Measurements from ENCODE around the gene MEST. TPM values are rescaled to one million over a fixed set of nuclear protein-coding genes. Genes with fewer than 3 reads are reported as not detected.

MEST gene
- total RNA-seq, 1 experiment from 2014 or later, result 49.5 TPM

DNA sequence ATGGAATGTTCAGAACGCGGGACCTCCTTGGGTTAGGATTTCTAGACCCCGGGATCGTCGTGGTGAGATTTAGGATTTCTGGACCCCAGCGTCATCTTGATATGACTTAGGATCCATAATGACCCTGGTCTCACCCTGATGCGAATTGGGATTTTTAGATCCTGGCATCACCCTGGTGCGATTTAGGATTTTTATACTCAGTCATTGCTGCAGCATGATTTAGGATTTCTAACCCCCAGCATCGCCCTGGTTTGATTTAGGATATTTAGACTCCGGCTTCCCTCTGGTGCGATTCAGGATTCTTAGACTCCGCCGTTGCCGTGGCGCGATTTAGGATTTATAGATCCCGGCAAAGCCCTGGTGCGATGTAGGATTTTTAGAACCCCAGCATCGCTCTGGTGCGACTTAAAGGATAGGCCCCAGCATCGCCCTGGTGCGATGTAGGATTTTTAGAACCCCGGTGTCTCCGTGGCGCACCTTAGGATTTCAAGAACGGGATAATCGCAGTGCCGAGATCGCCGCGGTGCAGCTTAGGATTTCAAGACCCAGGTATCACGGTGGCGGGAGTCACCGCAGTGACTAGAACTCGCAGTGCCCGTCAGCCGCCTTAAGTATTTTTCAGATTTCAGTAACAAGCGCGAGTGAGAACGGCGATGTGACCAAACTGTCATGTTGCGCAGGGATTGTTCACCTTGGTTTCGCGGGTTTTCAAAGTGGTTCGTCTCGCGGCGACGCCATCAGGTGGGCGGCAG is 814 bp downstream of the MEST start:
- Histone ChIP-seq H3K79me2 (ENCODE audit: insufficient read depth, low read length) (peaks cover 29% of the 10 kb centered on the region), H3K27ac (ENCODE audit: low read depth, low read length) (no peak overlapping the region), H3K27me3 (ENCODE audit: insufficient read depth, low read length) (no peaks in the 10 kb centered on the region), H3K36me3 (ENCODE audit: control insufficient read depth in 1 of 2, insufficient read depth in 2 of 2, low read length in 2 of 2) (no peaks in the 10 kb centered on the region), H3K4me3 (replicated peaks in 1 of 2; ENCODE audit: low read depth in 1 of 2, low read length in 2 of 2) (no peak overlapping the region), H3K9me2 (ENCODE audit: insufficient read depth) (no peaks in the 10 kb centered on the region), H3K4me1 (ENCODE audit: control insufficient read depth in 1 of 2, insufficient read depth in 2 of 2, low read length in 2 of 2) (no peaks in the 10 kb centered on the region), H4K20me1 (ENCODE audit: insufficient read depth) (no peaks in the 10 kb centered on the region), H3K4me2 (ENCODE audit: low read length) (no peak overlapping the region), H2AFZ (ENCODE audit: low read depth, low read length, poor library complexity, severe bottlenecking) (no peak overlapping the region), H3K9me3 (ENCODE audit: control insufficient read depth in 1 of 2, insufficient read depth in 1 of 2, low read depth in 1 of 2, low read length in 2 of 2) (peaks cover 4 to 7% of the 10 kb centered on the region in 2 experiments; a peak in 2 of 4 replicates), H3K9ac (ENCODE audit: low read length) (no peak overlapping the region)
- DNase-seq (ENCODE audit: low read depth, low spot score), result no peak
- ChIA-PET RAD21 (ENCODE audit: low non-redundant PET in 1 of 2, low total read pairs in 2 of 2, uncharacterized antibody in 2 of 2, unreplicated experiment in 2 of 2) (no interaction called here), POLR2A (no interaction called here), CTCF (no interaction called here)
- no peak for TF ChIP-seq MAX (IDR thresholded peaks at IDR 0.05)
- TF ChIP-seq SRF (IDR thresholded peaks at IDR 0.05; ENCODE audit: low read depth), result no peak
- no peak for TF ChIP-seq POLR2A (IDR thresholded peaks at IDR 0.05; ENCODE audit: borderline replicate concordance, extremely low read depth, insufficient read depth, insufficient read length)
- TF ChIP-seq EZH2 (IDR thresholded peaks at IDR 0.05), result no peak
- TF ChIP-seq ATF3 (IDR thresholded peaks at IDR 0.05), result no peak
- no peak for TF ChIP-seq EGR1 (IDR thresholded peaks at IDR 0.05; ENCODE audit: low read depth)
- no peak for TF ChIP-seq ELF1 (IDR thresholded peaks at IDR 0.05; ENCODE audit: borderline replicate concordance, low read depth)
- no peak for TF ChIP-seq TCF7L2 (IDR thresholded peaks at IDR 0.05; ENCODE audit: borderline replicate concordance, extremely low read depth, insufficient read depth, insufficient read length)
- intact Hi-C loops (cut with micrococcal nuclease), result no loop called here
- no TSS peak for BruUV-seq (replicated peaks)
- ATAC-seq, result no peak

DNA sequence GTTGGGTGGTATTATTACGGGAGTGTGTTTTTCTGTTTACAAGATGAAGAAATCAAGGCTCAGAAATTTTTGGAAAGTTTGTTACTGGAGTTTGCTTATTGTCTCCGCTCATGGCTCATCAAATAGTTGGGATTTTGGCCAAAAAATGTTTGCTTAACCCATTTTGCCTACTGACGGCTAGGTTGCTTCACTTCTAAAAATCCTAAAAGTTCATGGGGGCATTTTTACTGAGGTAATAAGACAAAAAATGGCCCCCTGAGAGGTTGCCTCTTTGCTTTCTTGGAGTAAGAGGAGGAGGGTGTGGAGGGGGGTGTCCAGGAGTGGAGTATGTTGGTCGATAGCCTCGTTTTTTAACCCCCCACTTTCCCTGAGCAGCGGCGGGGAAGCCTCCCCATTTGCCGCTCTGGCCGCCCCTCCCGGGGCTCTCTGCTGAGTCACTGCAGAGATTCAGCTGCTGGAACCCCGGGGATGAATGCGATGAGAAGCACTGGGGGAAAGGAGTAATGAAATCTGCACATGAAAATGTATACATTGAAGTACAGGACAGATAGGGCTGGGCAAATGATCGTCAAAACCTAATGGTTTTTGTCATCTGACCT is 1.5 kb downstream of the MEST start:
- ATAC-seq (no peak), DNase-seq (ENCODE audit: low read depth, low spot score) (no peak)
- no peak for TF ChIP-seq EZH2 (IDR thresholded peaks at IDR 0.05)
- no peak for TF ChIP-seq JUND (IDR thresholded peaks at IDR 0.05)
- no peak for TF ChIP-seq EZH2phosphoT487 (IDR thresholded peaks at IDR 0.05; ENCODE audit: borderline replicate concordance)
- peaks cover 23% of the 10 kb centered on the region for H3K79me2 ChIP-seq (ENCODE audit: insufficient read depth, low read length)
- no peak overlapping the region for H3K9ac ChIP-seq (ENCODE audit: low read length)
- intact Hi-C loops (cut with micrococcal nuclease), result no loop called here
- H3K4me3 ChIP-seq (replicated peaks in 1 of 2; ENCODE audit: low read depth in 1 of 2, low read length in 2 of 2), result no peak overlapping the region
- no TSS peak for BruUV-seq (replicated peaks)
- no peak overlapping the region for H3K27ac ChIP-seq (ENCODE audit: low read depth, low read length)
- H2AFZ ChIP-seq (ENCODE audit: low read depth, low read length, poor library complexity, severe bottlenecking), result no peak overlapping the region
- H3K4me2 ChIP-seq (ENCODE audit: low read length), result no peak overlapping the region
- no peaks in the 10 kb centered on the region for H3K9me2 ChIP-seq (ENCODE audit: insufficient read depth)
- H3K27me3 ChIP-seq (ENCODE audit: insufficient read depth, low read length), result no peaks in the 10 kb centered on the region
- CTCF ChIA-PET, result no interaction called here
- RAD21 ChIA-PET (ENCODE audit: low non-redundant PET in 1 of 2, low total read pairs in 2 of 2, uncharacterized antibody in 2 of 2, unreplicated experiment in 2 of 2), result no interaction called here
- H3K4me1 ChIP-seq (ENCODE audit: control insufficient read depth in 1 of 2, insufficient read depth in 2 of 2, low read length in 2 of 2), result no peaks in the 10 kb centered on the region
- POLR2A ChIA-PET, result no interaction called here
- H4K20me1 ChIP-seq (ENCODE audit: insufficient read depth), result no peaks in the 10 kb centered on the region
- no peaks in the 10 kb centered on the region for H3K36me3 ChIP-seq (ENCODE audit: control insufficient read depth in 1 of 2, insufficient read depth in 2 of 2, low read length in 2 of 2)
- peaks cover 4 to 7% of the 10 kb centered on the region in 2 experiments; a peak in 2 of 4 replicates for H3K9me3 ChIP-seq (ENCODE audit: control insufficient read depth in 1 of 2, insufficient read depth in 1 of 2, low read depth in 1 of 2, low read length in 2 of 2)

Measured in HCT116 (cell line).